Activated naive CD8-positive, alpha-beta T cell treated with anti-CD3 and anti-CD28 coated beads for 36 hours (primary cell): Measurements from ENCODE around the gene MSLN. TPM values are rescaled to one million over a fixed set of nuclear protein-coding genes. Genes with fewer than 3 reads are reported as not detected.
A peak's percentile ranks its signal among the peaks of the same experiment; 100 is the strongest.
"Not testable (repeated sequence)": the region's sequence is repeated elsewhere in the genome, so short reads cannot be mapped to it uniquely, and the experiment has no call there.

Experiments
- DNase-seq: peaks from one replicate; pipeline ENCODE4 v3.0.0; 2021
- H3K27ac Mint-ChIP-seq: one replicate; pipeline ENCODE4 v1.8.0; 2022; ENCODE audit warnings: mild to moderate bottlenecking, moderate library complexity, mixed read lengths
- H3K27me3 Mint-ChIP-seq: one replicate; pipeline ENCODE4 v1.8.0; 2022; ENCODE audit warnings: mild to moderate bottlenecking, mixed read lengths
- H3K36me3 Mint-ChIP-seq: one replicate; pipeline ENCODE4 v1.8.0; 2021; ENCODE audit warnings: mild to moderate bottlenecking, mixed read lengths
- H3K4me1 Mint-ChIP-seq: one replicate; pipeline ENCODE4 v1.8.0; 2021; ENCODE audit warnings: mixed read lengths
- H3K4me3 Mint-ChIP-seq: one replicate; pipeline ENCODE4 v1.8.0; 2022; ENCODE audit warnings: mild to moderate bottlenecking, moderate library complexity, mixed read lengths
- H3K9me3 Mint-ChIP-seq: one replicate; pipeline ENCODE4 v1.8.0; 2022; ENCODE audit warnings: mixed read lengths
- total RNA-seq, 2 experiments: library from RNA; stranded (reverse); gene quantifications; one replicate each; pipeline ENCODE4 v1.2.3, GENCODE V29; 2021

Gene MSLN
- total RNA-seq, 2 experiments from 2014 or later = not detected

GRCh38 chr16:740764-741505 lies 19.6 kb upstream of the MSLN start, which contains the start of gene CIAO3:
TSS of gene CIAO3 (minus strand) at chr16:740997. CDS start at chr16:740985, 12 bp downstream.
- no peaks in the 10 kb centered on the region for H3K27me3 Mint-ChIP-seq
- H3K4me1 Mint-ChIP-seq = peaks cover 9% of the 10 kb centered on the region
- peak within 1 kb of the TSS; percentile 80 for H3K4me3 Mint-ChIP-seq
- no peaks in the 10 kb centered on the region for H3K9me3 Mint-ChIP-seq
- peaks cover 5% of the 10 kb centered on the region for H3K36me3 Mint-ChIP-seq
- peak; percentile 95 for DNase-seq
- H3K27ac Mint-ChIP-seq = peak within 1 kb of the TSS; percentile 42

- Mint-ChIP-seq H3K4me3 (peak overlapping the region; percentile 78), H3K27ac (peak overlapping the region; percentile 20), H3K27me3 (no peaks in the 10 kb centered on the region), H3K9me3 (no peaks in the 10 kb centered on the region), H3K36me3 (peaks cover 2% of the 10 kb centered on the region), H3K4me1 (peaks cover 5% of the 10 kb centered on the region)
- DNase-seq = no peak
Measured at GRCh38 chr16:741986-742629, 18.4 kb upstream of the MSLN start.

- not testable (repeated sequence) for H3K4me1 Mint-ChIP-seq, H3K36me3 Mint-ChIP-seq, H3K9me3 Mint-ChIP-seq, DNase-seq, H3K27me3 Mint-ChIP-seq, H3K4me3 Mint-ChIP-seq, H3K27ac Mint-ChIP-seq
Measured at GRCh38 chr16:742894-743293, 17.6 kb upstream of the MSLN start.

GRCh38 chr16:743794-744500 lies 16.6 kb upstream of the MSLN start:
- DNase-seq = no peak
- Mint-ChIP-seq H3K4me1 (peaks cover 5% of the 10 kb centered on the region), H3K36me3 (no peaks in the 10 kb centered on the region), H3K27me3 (no peaks in the 10 kb centered on the region), H3K27ac (no peak overlapping the region), H3K4me3 (no peak overlapping the region), H3K9me3 (no peaks in the 10 kb centered on the region)

GRCh38 chr16:745739-746138 lies 14.8 kb upstream of the MSLN start:
- H3K4me3 Mint-ChIP-seq = no peak overlapping the region
- no peaks in the 10 kb centered on the region for H3K27me3 Mint-ChIP-seq
- no peaks in the 10 kb centered on the region for H3K36me3 Mint-ChIP-seq
- no peak overlapping the region for H3K27ac Mint-ChIP-seq
- peak; percentile 40 for DNase-seq
- H3K4me1 Mint-ChIP-seq = peaks cover 2% of the 10 kb centered on the region
- H3K9me3 Mint-ChIP-seq = no peaks in the 10 kb centered on the region

- Mint-ChIP-seq H3K27me3 (no peaks in the 10 kb centered on the region), H3K36me3 (no peaks in the 10 kb centered on the region), H3K27ac (no peak overlapping the region), H3K4me3 (no peak overlapping the region), H3K9me3 (no peaks in the 10 kb centered on the region), H3K4me1 (peaks cover 2% of the 10 kb centered on the region)
- DNase-seq = no peak
Measured at GRCh38 chr16:746637-747036, 13.9 kb upstream of the MSLN start.

GRCh38 chr16:747978-748746 lies 12.4 kb upstream of the MSLN start:
- H3K36me3 Mint-ChIP-seq = no peaks in the 10 kb centered on the region
- no peaks in the 10 kb centered on the region for H3K4me1 Mint-ChIP-seq
- H3K9me3 Mint-ChIP-seq = no peaks in the 10 kb centered on the region
- DNase-seq = no peak
- H3K27ac Mint-ChIP-seq = no peak overlapping the region
- no peaks in the 10 kb centered on the region for H3K27me3 Mint-ChIP-seq
- H3K4me3 Mint-ChIP-seq = no peak overlapping the region

- no peak for DNase-seq
- Mint-ChIP-seq H3K27me3 (no peaks in the 10 kb centered on the region), H3K27ac (no peak overlapping the region), H3K9me3 (no peaks in the 10 kb centered on the region), H3K4me3 (no peak overlapping the region), H3K4me1 (no peaks in the 10 kb centered on the region), H3K36me3 (no peaks in the 10 kb centered on the region)
Measured at GRCh38 chr16:749010-749409, 11.5 kb upstream of the MSLN start.

- H3K27me3 Mint-ChIP-seq = peaks cover under 1% of the 10 kb centered on the region
- no peak for DNase-seq
- no peak overlapping the region for H3K27ac Mint-ChIP-seq
- H3K36me3 Mint-ChIP-seq = no peaks in the 10 kb centered on the region
- peaks cover 5% of the 10 kb centered on the region for H3K4me1 Mint-ChIP-seq
- H3K9me3 Mint-ChIP-seq = no peaks in the 10 kb centered on the region
- H3K4me3 Mint-ChIP-seq = no peak overlapping the region
Measured at GRCh38 chr16:750485-750884, 10.0 kb upstream of the MSLN start.

- H3K9me3 Mint-ChIP-seq = no peaks in the 10 kb centered on the region
- no peak for DNase-seq
- peaks cover 5% of the 10 kb centered on the region for H3K27me3 Mint-ChIP-seq
- H3K36me3 Mint-ChIP-seq = no peaks in the 10 kb centered on the region
- H3K27ac Mint-ChIP-seq = no peak overlapping the region
- no peak overlapping the region for H3K4me3 Mint-ChIP-seq
- H3K4me1 Mint-ChIP-seq = peaks cover 5% of the 10 kb centered on the region
Measured at GRCh38 chr16:751152-752006, 9.2 kb upstream of the MSLN start.

- Mint-ChIP-seq H3K9me3 (no peaks in the 10 kb centered on the region), H3K36me3 (peaks cover 2% of the 10 kb centered on the region), H3K27ac (no peak overlapping the region), H3K4me3 (no peak overlapping the region), H3K4me1 (peaks cover 5% of the 10 kb centered on the region), H3K27me3 (peaks cover 5% of the 10 kb centered on the region)
- DNase-seq = no peak
Measured at GRCh38 chr16:752007-752312, 8.6 kb upstream of the MSLN start.

GRCh38 chr16:754121-754607 lies 6.4 kb upstream of the MSLN start:
- not testable (repeated sequence) for H3K4me1 Mint-ChIP-seq, H3K36me3 Mint-ChIP-seq, H3K4me3 Mint-ChIP-seq, DNase-seq, H3K9me3 Mint-ChIP-seq, H3K27me3 Mint-ChIP-seq, H3K27ac Mint-ChIP-seq

- H3K4me3 Mint-ChIP-seq = no peak overlapping the region
- H3K36me3 Mint-ChIP-seq = peaks cover 2% of the 10 kb centered on the region
- H3K27me3 Mint-ChIP-seq = peaks cover 9% of the 10 kb centered on the region
- no peak for DNase-seq
- H3K4me1 Mint-ChIP-seq = peaks cover 5% of the 10 kb centered on the region
- H3K27ac Mint-ChIP-seq = no peak overlapping the region
- H3K9me3 Mint-ChIP-seq = no peaks in the 10 kb centered on the region
Measured at GRCh38 chr16:754656-755055, 5.9 kb upstream of the MSLN start.

GRCh38 chr16:756428-756827 lies 4.1 kb upstream of the MSLN start:
- H3K9me3 Mint-ChIP-seq = no peaks in the 10 kb centered on the region
- H3K4me3 Mint-ChIP-seq = no peak overlapping the region
- peaks cover 5% of the 10 kb centered on the region for H3K4me1 Mint-ChIP-seq
- peaks cover 2% of the 10 kb centered on the region for H3K36me3 Mint-ChIP-seq
- H3K27me3 Mint-ChIP-seq = peaks cover 9% of the 10 kb centered on the region
- DNase-seq = no peak
- no peak overlapping the region for H3K27ac Mint-ChIP-seq
